ENCODE measurements around the gene VRK3.
"Not testable (repeated sequence)": the region's sequence is repeated elsewhere in the genome, so short reads cannot be mapped to it uniquely, and the experiment has no call there.

VRK3 gene

GRCh38 chr19:49954092-49954829 lies 70.9 kb downstream of the VRK3 start:
- peak; percentile 12 for FAIRE-seq

GRCh38 chr19:49953416-49953815 lies 71.8 kb downstream of the VRK3 start:
- no peak for FAIRE-seq

- FAIRE-seq: no peak
Observed at GRCh38 chr19:49952906-49953305, 72.3 kb downstream of the VRK3 start.

GRCh38 chr19:49952479-49952836 lies 72.7 kb downstream of the VRK3 start:
- peak; percentile 79 for FAIRE-seq

- no peak for FAIRE-seq
Observed at GRCh38 chr19:49951806-49952478, 73.2 kb downstream of the VRK3 start.

- no peak for FAIRE-seq
Observed at GRCh38 chr19:49950956-49951526, 74.1 kb downstream of the VRK3 start.

GRCh38 chr19:49950590-49950948 lies 74.6 kb downstream of the VRK3 start:
- FAIRE-seq: no peak

- FAIRE-seq: no peak
Observed at GRCh38 chr19:49949742-49950589, 75.2 kb downstream of the VRK3 start.

GRCh38 chr19:49946415-49946814 lies 78.8 kb downstream of the VRK3 start:
- FAIRE-seq: no peak

- FAIRE-seq: not testable (repeated sequence)
Observed at GRCh38 chr19:49944567-49944966, 80.6 kb downstream of the VRK3 start.

GRCh38 chr19:49940482-49940791 lies 84.7 kb downstream of the VRK3 start:
- FAIRE-seq: no peak

- no peak for FAIRE-seq
Observed at GRCh38 chr19:49939721-49940481, 85.3 kb downstream of the VRK3 start.

GRCh38 chr19:49938662-49939061 lies 86.5 kb downstream of the VRK3 start:
- no peak for FAIRE-seq

GRCh38 chr19:49937750-49938381 lies 87.3 kb downstream of the VRK3 start:
- no peak for FAIRE-seq

GRCh38 chr19:49936549-49936948 lies 88.6 kb downstream of the VRK3 start:
- FAIRE-seq: no peak

GRCh38 chr19:49933643-49934042 lies 91.5 kb downstream of the VRK3 start:
- no peak for FAIRE-seq

GRCh38 chr19:49932731-49933131 lies 92.4 kb downstream of the VRK3 start:
- no peak for FAIRE-seq

- no peak for FAIRE-seq
Observed at GRCh38 chr19:49932041-49932451, 93.1 kb downstream of the VRK3 start.

- no peak for FAIRE-seq
Observed at GRCh38 chr19:49931293-49932040, 93.7 kb downstream of the VRK3 start.

GRCh38 chr19:49930483-49931011 lies 94.6 kb downstream of the VRK3 start:
- FAIRE-seq: no peak
